K562 (cell line): ENCODE measurements around the gene USP24. TPM values are rescaled to one million over a fixed set of nuclear protein-coding genes. Genes with fewer than 3 reads are reported as not detected.

Experiments
- ATAC-seq: fragments of 200-7000 bp; cut with Tn5 transposase; 3 replicates; pipeline ENCODE4 v1.9.1; 2020; ENCODE audit warnings: moderate library complexity
- BruUV-seq: library from RNA; stranded (reverse); fragments of 400-500 nt; replicated peaks from 2 replicates; lab custom pipeline; 2021; lab: Mats Ljungman, UMichigan
- CTCF ChIA-PET: fragments of 300-600 bp; formaldehyde crosslinking; extraction: SDS; loops from one replicate; lab custom pipeline; 2021; ENCODE audit warnings: low intra/inter-chr PET ratio; lab: Yijun Ruan, JAX
- POLR2A ChIA-PET: fragments of 300-600, 350-650 bp; sonication (Branson Sonifier 250); formaldehyde crosslinking; extraction: SDS; loops from one replicate; lab custom pipeline; 2021; ENCODE audit warnings: antibody characterized with exemption, inconsistent platforms; lab: Yijun Ruan, JAX
- DNase-seq, 4 experiments: peaks; one replicate each; pipeline versions ENCODE4 v3.0.0 to v3.0.0-alpha.2; 2011 to 2018; ENCODE audit warnings: low spot score in 3 of 4, mixed read lengths in 3 of 4; ENCODE audit errors: extremely low read depth in 1 of 4
- FAIRE-seq: peaks from 2 replicates; lab custom pipeline; 2011; peaks lifted over from hg19 to GRCh38; lab: Jason Lieb, UNC
- H2AFZ ChIP-seq: 2 replicates; pipeline ENCODE4 v1.6.0; 2011; ENCODE audit warnings: low read depth, low read length, control low read depth, inconsistent platforms
- H3K27ac ChIP-seq: fragments of 200-600 bp; 3 replicates; pipeline ENCODE4 v1.8.0; 2011; ENCODE audit warnings: low read depth, mild to moderate bottlenecking, control low read depth, inconsistent platforms, low read length, moderate library complexity, mixed read lengths; ENCODE audit errors: extremely low read depth
- H3K27me3 ChIP-seq, 2 experiments: fragments of 300-600 bp in 1 of 2; 2 replicates in 1 of 2; 3 replicates in 1 of 2; pipeline versions ENCODE4 v1.6.0 to v1.8.0; 2011; ENCODE audit warnings: inconsistent platforms in 2 of 2, low read length in 2 of 2, mild to moderate bottlenecking in 1 of 2, mixed read lengths in 1 of 2, moderate library complexity in 1 of 2; ENCODE audit not compliant: control insufficient read depth in 2 of 2, insufficient read depth in 2 of 2
- H3K36me3 ChIP-seq: fragments of 300-600 bp; 3 replicates; pipeline ENCODE4 v1.8.0; 2011; ENCODE audit warnings: mild to moderate bottlenecking, low read length, inconsistent platforms; ENCODE audit not compliant: control insufficient read depth, insufficient read depth
- H3K4me1 ChIP-seq, 2 experiments: fragments of 200-600 bp in 1 of 2; replicated peaks in 1 of 2; 2 replicates in 1 of 2; 3 replicates in 1 of 2; pipeline versions ENCODE4 v1.5.1 to v1.8.0; 2011; ENCODE audit warnings: inconsistent platforms in 2 of 2, low read length in 2 of 2, mild to moderate bottlenecking in 1 of 2, mixed read lengths in 1 of 2, moderate library complexity in 1 of 2; ENCODE audit not compliant: control insufficient read depth in 2 of 2, insufficient read depth in 2 of 2
- H3K4me2 ChIP-seq: 2 replicates; pipeline ENCODE4 v1.6.1; 2011; ENCODE audit warnings: low read length, control low read depth, inconsistent platforms, mixed read lengths; ENCODE audit not compliant: insufficient read depth
- H3K4me3 ChIP-seq: fragments of 200-600 bp; sonication (generic), shearing (Covaris generic); 2 replicates; pipeline ENCODE4 v1.5.1; 2016; ENCODE audit warnings: control low read depth, inconsistent platforms
- H3K79me2 ChIP-seq: fragments of 200-600 bp; 3 replicates; pipeline ENCODE4 v1.8.0; 2011; ENCODE audit warnings: low read length, inconsistent platforms; ENCODE audit not compliant: control insufficient read depth, insufficient read depth
- H3K9ac ChIP-seq, 2 experiments: 2 replicates each; pipeline versions ENCODE4 v1.6.0 to v1.6.1; 2011; ENCODE audit warnings: low read depth in 2 of 2, low read length in 2 of 2, control low read depth in 1 of 2, inconsistent platforms in 1 of 2, mild to moderate bottlenecking in 1 of 2, mixed read lengths in 1 of 2; ENCODE audit not compliant: insufficient read depth in 1 of 2
- H3K9me1 ChIP-seq: one replicate; pipeline ENCODE4 v1.6.0; 2011; ENCODE audit warnings: inconsistent platforms, mild to moderate bottlenecking, low read length, moderate library complexity; ENCODE audit not compliant: control insufficient read depth, insufficient read depth
- H3K9me3 ChIP-seq: replicated peaks from 2 replicates; pipeline ENCODE4 v1.5.1; 2011; ENCODE audit warnings: low read depth, low read length, inconsistent platforms; ENCODE audit not compliant: control insufficient read depth, insufficient read depth
- H4K20me1 ChIP-seq: replicated peaks from 2 replicates; pipeline ENCODE4 v1.6.1; 2011; ENCODE audit warnings: low read length, inconsistent platforms, mixed read lengths; ENCODE audit not compliant: control insufficient read depth, insufficient read depth
- BCLAF1 ChIP-seq, 2 experiments: fragments of 450-650 bp in 1 of 2; IDR thresholded peaks; 2 replicates each; pipeline ENCODE4 v1.6.1; 2011 to 2017; ENCODE audit warnings: low read depth in 2 of 2, antibody characterized with exemption in 1 of 2, borderline replicate concordance in 1 of 2, low read length in 1 of 2, mild to moderate bottlenecking in 1 of 2, mixed read lengths in 1 of 2; ENCODE audit not compliant: control insufficient read depth in 1 of 2
- ESRRA ChIP-seq: fragments of 450-650 bp; IDR thresholded peaks from 2 replicates; pipeline ENCODE4 v1.6.1; 2014; ENCODE audit warnings: low read depth, mild to moderate bottlenecking, moderate library complexity, borderline replicate concordance
- ILF3 ChIP-seq: fragments of 450-650 bp; IDR thresholded peaks from 2 replicates; pipeline ENCODE4 v1.6.1; 2018; ENCODE audit warnings: antibody characterized with exemption, mild to moderate bottlenecking, moderate library complexity, borderline replicate concordance
- KHSRP ChIP-seq: fragments of 450-650 bp; IDR thresholded peaks from 2 replicates; pipeline ENCODE4 v1.6.1; 2017
- MCM5 ChIP-seq: fragments of 450-650 bp; IDR thresholded peaks from 2 replicates; pipeline ENCODE4 v1.6.1; 2016; ENCODE audit warnings: low read depth
- MYC ChIP-seq, 2 experiments: fragments of 250-450 bp in 1 of 2; sonication (Bioruptor Pico) in 1 of 2; IDR thresholded peaks; 2 replicates each; pipeline versions ENCODE4 v1.5.1 to v1.6.1; 2012 to 2021; ENCODE audit warnings: low read depth in 2 of 2, borderline replicate concordance in 1 of 2, improper control_type of control experiment in 1 of 2, low read length in 1 of 2, mild to moderate bottlenecking in 1 of 2, moderate library complexity in 1 of 2
- NELFE ChIP-seq: IDR thresholded peaks from 2 replicates; pipeline ENCODE4 v1.6.1; 2011; ENCODE audit warnings: mild to moderate bottlenecking; ENCODE audit not compliant: insufficient read depth, insufficient read length
- PHB ChIP-seq: fragments of 250-450 bp; sonication (Bioruptor Pico); IDR thresholded peaks from 2 replicates; pipeline ENCODE4 v1.5.0; 2021
- PHTF2 ChIP-seq: fragments of 250-450 bp; sonication (Bioruptor Pico); IDR thresholded peaks from 2 replicates; pipeline ENCODE4 v1.5.0; 2021; ENCODE audit warnings: mild to moderate bottlenecking
- RAD51 ChIP-seq: fragments of 450-650 bp; IDR thresholded peaks from 2 replicates; pipeline ENCODE4 v1.7.1; 2016; ENCODE audit warnings: low read depth, mild to moderate bottlenecking, borderline replicate concordance
- SIN3A ChIP-seq, 2 experiments: fragments of 150-350 bp in 1 of 2; IDR thresholded peaks; 2 replicates each; pipeline ENCODE4 v1.6.1; 2011 to 2016; ENCODE audit warnings: borderline replicate concordance in 2 of 2, low read depth in 2 of 2, low read length in 2 of 2, mild to moderate bottlenecking in 2 of 2, moderate library complexity in 2 of 2; ENCODE audit not compliant: control insufficient read depth in 1 of 2
- ZBTB7A ChIP-seq: IDR thresholded peaks from 2 replicates; pipeline ENCODE4 v1.6.1; 2011; ENCODE audit warnings: low read depth, mild to moderate bottlenecking, low read length, moderate library complexity, borderline replicate concordance; ENCODE audit not compliant: control insufficient read depth
- ZNF764 ChIP-seq: fragments of 250-450 bp; sonication (Bioruptor Pico); IDR thresholded peaks from 2 replicates; pipeline ENCODE4 v1.4.0; 2020; ENCODE audit warnings: low read depth, mild to moderate bottlenecking, moderate library complexity
- WGBS: fragments of 100-300 bp; shearing (Covaris generic); methylation state at CpG from one replicate; pipeline ENCODE4 v1.1.6; 2016; ENCODE audit warnings: low coverage, mixed read lengths; ENCODE audit not compliant: insufficient coverage; ENCODE audit errors: missing lambda C conversion rate; 5-methylcytosine and 5-hydroxymethylcytosine counted together
- in situ Hi-C: fragments of 300-500 bp; cut with MboI; formaldehyde crosslinking; loops from 4 replicates; pipeline ENCODE4 v1.15.0; 2018; ENCODE audit warnings: inconsistent platforms, mixed read lengths
- intact Hi-C: fragments of 100-400 bp; cut with micrococcal nuclease; formaldehyde crosslinking; loops from 2 replicates; pipeline ENCODE4 v1.14.2; 2022
- polyA plus RNA-seq, 8 experiments: library from polyadenylated mRNA; depleted of rRNA in 4 of 8; stranded (reverse) in 5 of 8; unstranded in 3 of 8; fragments of >200 nt; fragmentation: Nextera tagmentation in 2 of 8; fragmentation: Illumina TruSeq in 1 of 8; extraction: Ambion mirVana in 2 of 8; extraction: Trizol in 1 of 8; gene quantifications; 2 replicates each; pipeline versions ENCODE4 v1.2.1 to v1.2.3, GENCODE V29; 2011 to 2014; ENCODE audit warnings: inconsistent platforms in 1 of 8, missing spikeins in 1 of 8
- total RNA-seq, 7 experiments: library from RNA; depleted of rRNA in 6 of 7; stranded (reverse); fragments of >200 nt in 6 of 7; fragmentation: Illumina TruSeq in 2 of 7; extraction: Trizol in 2 of 7; gene quantifications; 2 replicates each; pipeline versions ENCODE4 v1.2.1 to v1.2.3, GENCODE V29; 2011 to 2021; ENCODE audit warnings: low replicate concordance in 1 of 7
- TF ChIP-seq, protein P1 (sequence below), 2 experiments: fragments of 450-650 bp; IDR thresholded peaks; 2 replicates each; pipeline ENCODE4 v1.6.1; 2016

The USP24 gene
- total and polyA plus RNA-seq, 9 of the 15 experiments (the other 6 are each of a cell fraction or from before 2014, with no cell fraction given): 7.7 to 62.6 (median 36.8) TPM

GRCh38 chr1:55018395-55018794 lies 196.8 kb downstream of the USP24 start:
- intact Hi-C loops: no loop called here
- no TSS peak for BruUV-seq
- ChIA-PET CTCF (interaction anchor here (0.6 kb wide), 1 partner anchor 31 kb away, joined by 3 read pairs; no protein-coding TSS in a partner anchor), POLR2A (no interaction called here)
- no peak for ATAC-seq
- WGBS: 40% methylated on average over 5 of the region's 9 CpGs
- Histone ChIP-seq H3K36me3 (no peaks in the 10 kb centered on the region; the same call in 2 of the 3 replicates), H3K9ac (peak overlapping the region in 1 of 2 experiments; percentile 55; a peak in 1 of 4 replicates), H3K9me1 (no peaks in the 10 kb centered on the region), H3K4me3 (no peak overlapping the region), H3K4me1 (peaks cover 3 to 11% of the 10 kb centered on the region in 2 experiments; a peak in 4 of 5 replicates), H4K20me1 (no peaks in the 10 kb centered on the region), H3K9me3 (no peaks in the 10 kb centered on the region), H3K27me3 (peaks cover 18 to 39% of the 10 kb centered on the region in 2 experiments; a peak in 4 of 5 replicates), H2AFZ (no peak overlapping the region), H3K79me2 (no peaks in the 10 kb centered on the region), H3K27ac (no peak overlapping the region), H3K4me2 (no peak overlapping the region)
- no peak for DNase-seq
- TF ChIP-seq ZNF764 (CRISPR knock-in tag) (no peak), MYC (IDR thresholded peaks at IDR 0.05; ENCODE audit: low read depth, low read length) (no peak), MYC (CRISPR knock-in tag; IDR thresholded peaks at IDR 0.05; ENCODE audit: borderline replicate concordance, low read depth) (no peak), NELFE (no peak), ILF3 (no peak), ESRRA (no peak), RAD51 (no peak), PHTF2 (CRISPR knock-in tag) (no peak), PHB (no peak), SIN3A (IDR thresholded peaks at IDR 0.05; ENCODE audit: borderline replicate concordance in 2 of 2, control insufficient read depth in 1 of 2, low read depth in 2 of 2, low read length in 2 of 2) (no peak), BCLAF1 (IDR thresholded peaks at IDR 0.05; ENCODE audit: borderline replicate concordance in 1 of 2, control insufficient read depth in 1 of 2, low read depth in 2 of 2, low read length in 1 of 2) (no peak), KHSRP (no peak), MCM5 (no peak), ZBTB7A (no peak)
- TF ChIP-seq, protein P1, sequence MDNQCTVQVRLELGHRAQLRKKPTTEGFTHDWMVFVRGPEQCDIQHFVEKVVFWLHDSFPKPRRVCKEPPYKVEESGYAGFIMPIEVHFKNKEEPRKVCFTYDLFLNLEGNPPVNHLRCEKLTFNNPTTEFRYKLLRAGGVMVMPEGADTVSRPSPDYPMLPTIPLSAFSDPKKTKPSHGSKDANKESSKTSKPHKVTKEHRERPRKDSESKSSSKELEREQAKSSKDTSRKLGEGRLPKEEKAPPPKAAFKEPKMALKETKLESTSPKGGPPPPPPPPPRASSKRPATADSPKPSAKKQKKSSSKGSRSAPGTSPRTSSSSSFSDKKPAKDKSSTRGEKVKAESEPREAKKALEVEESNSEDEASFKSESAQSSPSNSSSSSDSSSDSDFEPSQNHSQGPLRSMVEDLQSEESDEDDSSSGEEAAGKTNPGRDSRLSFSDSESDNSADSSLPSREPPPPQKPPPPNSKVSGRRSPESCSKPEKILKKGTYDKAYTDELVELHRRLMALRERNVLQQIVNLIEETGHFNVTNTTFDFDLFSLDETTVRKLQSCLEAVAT (IDR thresholded peaks at IDR 0.05): no peak
- in situ Hi-C loops: no loop called here
- no peak for FAIRE-seq
